Keratinocyte (primary cell): Measurements from ENCODE around the gene ELOVL5. TPM values are rescaled to one million over a fixed set of nuclear protein-coding genes. Genes with fewer than 3 reads are reported as not detected.

Experiments
- DNase-seq: peaks from one replicate; pipeline ENCODE4 v3.0.0-alpha.2; 2011; ENCODE audit warnings: low read depth, missing footprints, low spot score
- FAIRE-seq: peaks from 2 replicates; lab custom pipeline; 2011; peaks lifted over from hg19 to GRCh38; lab: Jason Lieb, UNC
- H2AFZ ChIP-seq: 2 replicates; pipeline ENCODE4 v1.6.0; 2012; ENCODE audit warnings: low read length, control low read depth, inconsistent platforms; ENCODE audit not compliant: control insufficient read depth
- H3K27ac ChIP-seq: 2 replicates; pipeline ENCODE4 v1.5.1; 2011; ENCODE audit warnings: low read length; ENCODE audit not compliant: control insufficient read depth, insufficient read depth
- H3K27me3 ChIP-seq: 3 replicates; pipeline ENCODE4 v1.6.0; 2011; ENCODE audit warnings: low read length; ENCODE audit not compliant: control insufficient read depth, insufficient read depth; ENCODE audit errors: extremely low read depth
- H3K36me3 ChIP-seq, 2 experiments: 2 replicates in 1 of 2; 3 replicates in 1 of 2; pipeline ENCODE4 v1.5.1; 2011; ENCODE audit warnings: low read length in 2 of 2, mild to moderate bottlenecking in 1 of 2; ENCODE audit not compliant: control insufficient read depth in 2 of 2, insufficient read depth in 2 of 2; ENCODE audit errors: extremely low read depth in 1 of 2
- H3K4me1 ChIP-seq: 3 replicates; pipeline ENCODE4 v1.5.1; 2011; ENCODE audit warnings: low read length; ENCODE audit not compliant: control insufficient read depth, insufficient read depth; ENCODE audit errors: extremely low read depth
- H3K4me2 ChIP-seq: 3 replicates; pipeline ENCODE4 v1.6.0; 2011; ENCODE audit warnings: low read depth, low read length; ENCODE audit not compliant: control insufficient read depth, insufficient read depth; ENCODE audit errors: extremely low read depth
- H3K4me3 ChIP-seq, 3 experiments: fragments of 200-600 bp in 1 of 3; sonication (generic) in 1 of 3; 2 replicates in 2 of 3; 3 replicates in 1 of 3; pipeline ENCODE4 v1.5.1; 2011 to 2016; ENCODE audit warnings: low read length in 3 of 3, mild to moderate bottlenecking in 3 of 3, control low read depth in 2 of 3, inconsistent platforms in 1 of 3, low read depth in 1 of 3, mixed read lengths in 1 of 3, mixed run types in 1 of 3, moderate library complexity in 1 of 3; ENCODE audit not compliant: control insufficient read depth in 2 of 3, insufficient read depth in 2 of 3; ENCODE audit errors: extremely low read depth in 1 of 3
- H3K79me2 ChIP-seq: 2 replicates; pipeline ENCODE4 v1.6.0; 2012; ENCODE audit warnings: low read length; ENCODE audit not compliant: control insufficient read depth, insufficient read depth
- H3K9ac ChIP-seq: 3 replicates; pipeline ENCODE4 v1.6.0; 2011; ENCODE audit warnings: low read length; ENCODE audit not compliant: control insufficient read depth, insufficient read depth; ENCODE audit errors: extremely low read depth
- H3K9me1 ChIP-seq: 3 replicates; pipeline ENCODE4 v1.6.0; 2011; ENCODE audit warnings: low read length; ENCODE audit not compliant: control insufficient read depth, insufficient read depth; ENCODE audit errors: extremely low read depth
- H3K9me3 ChIP-seq: 2 replicates; pipeline ENCODE4 v1.5.1; 2012; ENCODE audit warnings: low read depth, low read length; ENCODE audit not compliant: control insufficient read depth
- H4K20me1 ChIP-seq: 3 replicates; pipeline ENCODE4 v1.6.0; 2011; ENCODE audit warnings: low read length; ENCODE audit not compliant: control insufficient read depth, insufficient read depth; ENCODE audit errors: extremely low read depth
- CTCF ChIP-seq, 3 experiments: IDR thresholded peaks in 1 of 3; conservative IDR thresholded peaks in 1 of 3; optimal IDR thresholded peaks in 1 of 3; 2 replicates in 2 of 3; 3 replicates in 1 of 3; pipeline versions ENCODE3 to v1.5.1; 2011; ENCODE audit warnings: low read length in 3 of 3, mild to moderate bottlenecking in 3 of 3, moderate library complexity in 2 of 3, control low read depth in 1 of 3, inconsistent platforms in 1 of 3; ENCODE audit not compliant: insufficient read depth in 2 of 3; ENCODE audit errors: extremely low read depth in 1 of 3
- EZH2 ChIP-seq: IDR thresholded peaks from one replicate; pipeline ENCODE4 v1.6.1; 2012; ENCODE audit warnings: inconsistent platforms, mild to moderate bottlenecking, low read length, moderate library complexity
- dilution Hi-C: fragments of 300-500 bp; cut with MboI; formaldehyde crosslinking; loops from one replicate; pipeline ENCODE4 v1.7.0; 2020; ENCODE audit warnings: low sequenced_read_pairs; ENCODE audit not compliant: extremely low pct_ligation_motif_present
- polyA plus RNA-seq, 5 experiments: library from polyadenylated mRNA; depleted of rRNA in 3 of 5; stranded (reverse) in 3 of 5; stranded (forward) in 1 of 5; unstranded in 1 of 5; fragments of >200 nt; gene quantifications; 1 replicate in 1 of 5; 2 replicates in 3 of 5; 3 replicates in 1 of 5; pipeline versions ENCODE4 v1.2.1 to v1.2.3, GENCODE V29; 2011 to 2012; ENCODE audit warnings: missing spikeins in 2 of 5, low read depth in 1 of 5, low replicate concordance in 1 of 5

Gene ELOVL5
- polyA plus RNA-seq, 1 donor (not counting 4 experiments of a cell fraction or from before 2014, with no cell fraction given), result 66.7 TPM

- DNase-seq (no peak), FAIRE-seq (no peak)
- peaks cover 1 to 10% of the 10 kb centered on the region in 2 experiments for H3K36me3 ChIP-seq
- dilution Hi-C loops, result no loop called here
- TF ChIP-seq EZH2, result no peak
- no peak for TF ChIP-seq CTCF (optimal IDR thresholded peaks at IDR 0.05 in 1 of 3, IDR thresholded peaks at IDR 0.05 in 1 of 3, conservative IDR thresholded peaks at IDR 0.05 in 1 of 3; ENCODE audit: extremely low read depth in 1 of 3, insufficient read depth in 2 of 3, low read length in 3 of 3)
- H3K4me1 ChIP-seq, result no peaks in the 10 kb centered on the region
- no peaks in the 10 kb centered on the region for H4K20me1 ChIP-seq
- H3K79me2 ChIP-seq, result no peaks in the 10 kb centered on the region
- H2AFZ ChIP-seq, result no peak overlapping the region
- no peak overlapping the region for H3K4me2 ChIP-seq
- H3K9me3 ChIP-seq, result no peaks in the 10 kb centered on the region
- no peaks in the 10 kb centered on the region for H3K27me3 ChIP-seq
- H3K27ac ChIP-seq, result no peak overlapping the region
- no peaks in the 10 kb centered on the region for H3K9me1 ChIP-seq
- no peak overlapping the region for H3K4me3 ChIP-seq
- no peak overlapping the region for H3K9ac ChIP-seq
Measured at GRCh38 chr6:53279293-53279692, 69.5 kb downstream of the ELOVL5 start.

- Histone ChIP-seq H3K9me1 (no peaks in the 10 kb centered on the region), H3K9me3 (no peaks in the 10 kb centered on the region), H4K20me1 (no peaks in the 10 kb centered on the region), H3K4me3 (no peak overlapping the region), H2AFZ (no peak overlapping the region), H3K79me2 (no peaks in the 10 kb centered on the region), H3K4me1 (no peaks in the 10 kb centered on the region), H3K27ac (no peak overlapping the region), H3K36me3 (peaks cover 19 to 26% of the 10 kb centered on the region in 2 experiments), H3K27me3 (no peaks in the 10 kb centered on the region), H3K9ac (no peak overlapping the region), H3K4me2 (no peak overlapping the region)
- TF ChIP-seq EZH2 (no peak), CTCF (optimal IDR thresholded peaks at IDR 0.05 in 1 of 3, IDR thresholded peaks at IDR 0.05 in 1 of 3, conservative IDR thresholded peaks at IDR 0.05 in 1 of 3; ENCODE audit: extremely low read depth in 1 of 3, insufficient read depth in 2 of 3, low read length in 3 of 3) (no peak)
- DNase-seq, result no peak
- no peak for FAIRE-seq
- dilution Hi-C loops, result no loop called here
Measured at GRCh38 chr6:53273370-53273769, 75.4 kb downstream of the ELOVL5 start.
